GM12801 (cell line): ENCODE results near the gene PRLHR.

Experiments used
- TF ChIP-seq, protein P1 (sequence below): IDR thresholded peaks from one replicate; pipeline ENCODE4 v1.5.1; 2011; ENCODE audit warnings: control low read depth; ENCODE audit not compliant: insufficient read length; ENCODE audit errors: extremely low read depth

The PRLHR gene

DNA sequence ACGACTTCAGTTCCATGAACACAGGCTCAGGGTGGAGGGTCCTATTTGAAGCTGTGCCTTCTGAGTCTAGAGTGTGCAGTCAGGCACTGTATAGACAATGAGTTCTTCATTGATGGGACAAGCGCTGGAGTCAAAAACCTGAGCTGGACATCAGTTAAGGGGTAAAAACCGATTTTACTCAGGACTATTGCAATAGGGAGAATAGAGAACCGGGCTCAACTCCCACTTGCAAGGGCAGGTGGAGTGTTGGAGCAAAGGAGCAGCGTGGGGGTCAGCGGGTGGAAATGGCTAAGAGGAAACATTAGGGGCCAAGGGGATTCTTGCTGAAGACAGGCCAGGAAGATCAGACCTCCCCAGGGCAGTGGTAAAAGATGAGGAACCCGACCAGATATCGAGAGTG lies 28.5 kb downstream of the PRLHR start:
- TF ChIP-seq, protein P1, sequence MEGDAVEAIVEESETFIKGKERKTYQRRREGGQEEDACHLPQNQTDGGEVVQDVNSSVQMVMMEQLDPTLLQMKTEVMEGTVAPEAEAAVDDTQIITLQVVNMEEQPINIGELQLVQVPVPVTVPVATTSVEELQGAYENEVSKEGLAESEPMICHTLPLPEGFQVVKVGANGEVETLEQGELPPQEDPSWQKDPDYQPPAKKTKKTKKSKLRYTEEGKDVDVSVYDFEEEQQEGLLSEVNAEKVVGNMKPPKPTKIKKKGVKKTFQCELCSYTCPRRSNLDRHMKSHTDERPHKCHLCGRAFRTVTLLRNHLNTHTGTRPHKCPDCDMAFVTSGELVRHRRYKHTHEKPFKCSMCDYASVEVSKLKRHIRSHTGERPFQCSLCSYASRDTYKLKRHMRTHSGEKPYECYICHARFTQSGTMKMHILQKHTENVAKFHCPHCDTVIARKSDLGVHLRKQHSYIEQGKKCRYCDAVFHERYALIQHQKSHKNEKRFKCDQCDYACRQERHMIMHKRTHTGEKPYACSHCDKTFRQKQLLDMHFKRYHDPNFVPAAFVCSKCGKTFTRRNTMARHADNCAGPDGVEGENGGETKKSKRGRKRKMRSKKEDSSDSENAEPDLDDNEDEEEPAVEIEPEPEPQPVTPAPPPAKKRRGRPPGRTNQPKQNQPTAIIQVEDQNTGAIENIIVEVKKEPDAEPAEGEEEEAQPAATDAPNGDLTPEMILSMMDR = no peak

DNA sequence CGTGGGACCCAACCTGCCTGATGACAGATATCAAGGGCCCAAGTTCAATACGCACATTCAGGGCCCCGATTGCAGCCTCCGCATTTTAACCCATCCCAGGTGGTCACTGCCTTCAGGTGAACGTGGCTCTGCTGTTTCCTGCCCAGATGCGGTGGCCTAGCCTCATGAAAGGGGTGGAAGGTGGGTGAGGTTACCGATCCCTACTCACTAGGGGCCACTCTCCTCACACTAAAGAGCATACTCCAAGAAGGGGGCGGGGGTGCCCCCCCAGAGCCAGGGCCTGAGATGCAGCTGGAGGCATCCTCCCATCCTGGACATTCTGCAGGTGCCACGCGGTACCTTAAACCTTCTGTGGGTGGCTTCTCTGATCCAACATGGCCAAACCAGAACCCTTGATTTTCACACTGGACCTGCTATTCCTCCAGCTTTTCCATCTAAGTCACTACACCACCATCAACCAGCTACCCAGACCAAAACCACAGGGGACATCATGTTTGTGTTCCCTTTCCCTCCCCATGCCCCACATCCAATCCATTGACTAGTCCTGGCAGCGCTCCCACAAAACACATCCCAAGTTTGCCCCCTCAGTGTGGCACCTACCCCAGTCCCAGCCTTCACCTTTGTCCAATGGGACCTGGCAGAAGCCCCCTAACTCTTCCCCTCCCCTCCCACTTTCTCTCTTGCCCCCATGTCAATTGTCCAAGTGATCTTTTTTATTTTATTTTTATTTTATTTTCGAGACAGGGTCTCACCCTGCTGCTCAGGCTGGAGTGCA lies 30.0 kb downstream of the PRLHR start:
- TF ChIP-seq, protein P1 = no peak

DNA sequence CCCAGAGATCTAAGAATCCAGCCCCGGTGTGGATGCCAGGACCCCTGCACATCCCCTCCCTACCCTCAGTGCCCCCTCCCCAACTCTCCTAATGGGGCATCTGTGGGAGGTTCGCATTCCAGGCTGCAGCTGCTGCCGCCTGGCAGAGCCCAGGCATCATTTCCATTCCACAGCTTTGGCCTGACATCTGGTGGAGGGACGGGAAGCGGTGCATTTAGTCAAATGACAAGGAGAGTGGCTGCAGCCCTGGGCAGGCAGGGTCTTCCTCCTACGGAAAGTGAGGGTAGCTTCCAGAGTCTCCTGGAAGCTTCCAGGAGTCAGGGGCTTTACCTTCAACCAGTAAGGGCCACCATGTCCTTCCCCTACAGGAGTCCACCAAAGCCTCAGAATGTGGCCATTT lies 30.8 kb downstream of the PRLHR start:
- TF ChIP-seq, protein P1 = no peak

DNA sequence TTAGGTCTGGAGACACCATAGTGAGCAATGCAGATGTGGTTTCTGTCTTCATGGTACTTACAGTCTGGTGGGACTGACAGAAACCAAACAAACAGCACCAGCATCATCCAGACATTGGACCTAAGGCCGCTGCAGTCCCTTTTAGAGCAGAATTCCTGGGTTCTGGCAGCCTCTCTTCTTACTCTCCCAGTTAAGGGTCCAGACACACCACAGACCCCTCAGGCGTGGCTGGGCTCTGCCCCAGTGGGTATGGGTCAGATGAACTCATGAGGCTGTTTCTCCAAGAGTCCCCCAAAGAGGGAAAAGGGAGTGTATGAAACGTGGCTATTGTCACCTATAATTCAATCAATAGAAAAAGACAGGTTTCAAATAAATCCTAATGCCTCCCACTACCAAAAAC lies 31.3 kb downstream of the PRLHR start:
- TF ChIP-seq, protein P1 = no peak

DNA sequence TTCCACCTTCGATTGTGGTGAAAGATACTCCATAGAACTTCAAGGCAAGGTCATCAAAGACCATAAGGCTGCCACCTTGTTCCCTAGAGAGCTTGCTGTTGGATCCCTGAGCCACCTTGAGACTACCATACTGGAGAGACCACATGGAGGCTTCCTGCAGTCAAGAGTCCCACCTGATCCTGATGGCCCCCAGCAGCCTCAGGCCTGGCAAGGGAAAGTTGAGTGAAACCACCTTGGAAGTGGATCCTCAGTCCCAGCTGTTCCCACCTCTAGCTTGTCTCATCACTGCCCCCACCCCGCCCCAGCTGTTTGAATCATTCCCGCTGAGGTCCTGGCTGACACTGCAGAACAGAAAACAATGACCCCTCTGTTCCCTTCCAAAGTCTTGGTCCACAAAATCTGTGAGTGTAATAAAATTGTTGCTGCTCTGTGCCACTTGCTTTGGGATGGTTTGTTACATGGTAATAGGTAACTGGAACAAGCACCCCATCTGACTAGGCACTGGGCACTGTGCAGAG lies 32.0 kb downstream of the PRLHR start:
- TF ChIP-seq, protein P1 = no peak

DNA sequence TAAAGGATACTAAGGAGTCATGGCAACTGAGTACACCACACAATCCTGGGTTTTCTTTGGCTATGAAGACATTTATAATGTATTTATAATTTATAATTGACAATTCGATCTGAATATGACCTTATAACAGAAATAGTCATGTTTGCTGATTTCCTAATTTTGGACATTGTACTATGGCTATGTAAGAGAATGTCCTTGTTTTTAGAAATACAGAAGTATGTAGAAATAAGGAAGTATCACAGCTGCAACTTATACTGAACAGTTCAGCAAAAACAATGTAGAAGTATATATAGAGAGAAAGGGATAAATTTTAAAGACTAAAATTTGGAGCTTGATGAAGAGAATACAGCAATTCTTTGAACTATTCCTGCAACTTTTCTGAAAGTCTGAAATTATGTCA lies 32.6 kb downstream of the PRLHR start:
- TF ChIP-seq, protein P1 = no peak

- TF ChIP-seq, protein P1 = no peak
Measured at GRCh38 chr10:118557946-118558345, 37.5 kb downstream of the PRLHR start.
